GM21515 (cell line): ENCODE measurements around the gene RBFOX2.
"Not testable (repeated sequence)": the region's sequence is repeated elsewhere in the genome, so short reads cannot be mapped to it uniquely, and the experiment has no call there.

ENCODE experiments used
- ATAC-seq: cut with Tn5 transposase; IDR thresholded peaks from one replicate; pipeline ENCODE4 v1.9.1; 2021; ENCODE audit not compliant: unreplicated experiment

Gene RBFOX2

GRCh38 chr22:36044517-36044916 lies 15.9 kb upstream of the RBFOX2 start:
- not testable (repeated sequence) for ATAC-seq

GRCh38 chr22:36042240-36042639 lies 13.6 kb upstream of the RBFOX2 start:
- no peak for ATAC-seq

GRCh38 chr22:36039125-36039524 lies 10.5 kb upstream of the RBFOX2 start:
- no peak for ATAC-seq

GRCh38 chr22:36037102-36037758 lies 8.6 kb upstream of the RBFOX2 start:
- ATAC-seq = no peak

- no peak for ATAC-seq
Measured at GRCh38 chr22:36036167-36036624, 7.6 kb upstream of the RBFOX2 start.

- ATAC-seq = no peak
Measured at GRCh38 chr22:36032611-36033010, 4.0 kb upstream of the RBFOX2 start.

GRCh38 chr22:36029406-36029755 lies 757 bp upstream of the RBFOX2 start:
- ATAC-seq = no peak

- ATAC-seq = no peak
Measured at GRCh38 chr22:36027935-36028645, 534 bp downstream of the RBFOX2 start.

DNA sequence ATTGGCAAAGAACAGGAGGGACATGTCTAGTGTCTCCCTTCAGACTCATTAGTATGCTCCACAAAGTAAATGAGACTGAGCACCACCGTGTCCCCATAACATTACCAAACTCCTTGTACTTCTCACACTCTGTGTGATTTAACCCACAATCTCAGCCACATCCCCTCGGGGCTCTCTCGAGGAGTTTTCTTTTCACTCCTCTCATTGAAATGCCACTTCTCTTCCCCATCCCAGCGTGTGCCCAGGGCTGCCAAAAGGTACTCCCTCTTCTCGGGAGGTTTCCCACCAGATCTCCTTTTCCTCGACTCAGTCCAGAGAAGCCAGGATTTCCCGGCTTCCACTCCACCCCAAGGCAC lies 1.1 kb downstream of the RBFOX2 start:
- ATAC-seq = no peak

GRCh38 chr22:36026741-36027140 lies 1.9 kb downstream of the RBFOX2 start:
- no peak for ATAC-seq

- no peak for ATAC-seq
Measured at GRCh38 chr22:36022697-36023096, 5.9 kb downstream of the RBFOX2 start.

GRCh38 chr22:36022162-36022561 lies 6.5 kb downstream of the RBFOX2 start:
- no peak for ATAC-seq

DNA sequence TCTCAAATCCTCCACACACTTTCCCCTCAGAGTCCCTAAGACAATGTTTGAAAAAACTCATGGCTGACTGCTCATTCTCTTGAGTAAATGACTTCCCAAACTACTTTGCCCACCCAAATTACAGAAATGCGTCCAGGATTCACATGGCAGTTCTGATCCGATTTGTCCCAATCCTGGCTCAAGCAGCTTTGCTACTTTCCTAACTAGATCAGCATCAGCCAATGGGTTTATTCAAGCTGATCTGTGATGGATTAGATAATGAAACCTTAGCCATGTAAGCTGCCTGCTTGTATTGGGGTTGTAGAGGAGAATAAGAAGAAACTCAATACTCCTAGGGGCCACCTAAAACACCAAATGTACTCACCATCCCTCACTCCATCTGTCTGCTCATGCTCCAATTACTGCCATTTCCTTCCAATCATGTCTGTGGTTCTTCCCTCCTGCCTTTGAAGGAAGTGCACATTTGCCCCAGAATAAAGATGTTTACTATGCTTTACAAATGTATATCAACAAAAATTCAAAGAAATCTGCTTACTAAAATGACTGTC lies 6.9 kb downstream of the RBFOX2 start:
- no peak for ATAC-seq

- not testable (repeated sequence) for ATAC-seq
Measured at GRCh38 chr22:36020865-36021264, 7.8 kb downstream of the RBFOX2 start.

DNA sequence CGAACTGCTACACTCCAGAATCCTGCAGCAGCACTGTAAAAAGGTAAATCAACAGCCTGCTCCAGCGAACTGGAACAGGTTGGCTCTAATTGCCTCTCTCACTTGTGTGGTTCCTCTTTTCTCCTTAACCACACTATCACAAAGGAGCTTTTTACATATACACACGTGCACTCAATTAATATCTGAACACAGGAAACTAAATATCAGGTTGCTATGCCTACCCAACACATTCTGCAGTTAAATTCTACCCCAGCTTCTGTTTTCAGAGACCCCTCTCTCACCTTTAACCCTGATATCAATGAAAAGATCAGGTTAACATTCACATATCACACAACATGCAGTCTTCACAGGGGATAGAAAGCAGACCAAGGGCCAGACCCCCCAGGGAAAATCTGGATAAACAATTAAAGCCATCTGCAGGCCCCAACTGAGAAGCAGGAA lies 11.0 kb downstream of the RBFOX2 start:
- no peak for ATAC-seq

DNA sequence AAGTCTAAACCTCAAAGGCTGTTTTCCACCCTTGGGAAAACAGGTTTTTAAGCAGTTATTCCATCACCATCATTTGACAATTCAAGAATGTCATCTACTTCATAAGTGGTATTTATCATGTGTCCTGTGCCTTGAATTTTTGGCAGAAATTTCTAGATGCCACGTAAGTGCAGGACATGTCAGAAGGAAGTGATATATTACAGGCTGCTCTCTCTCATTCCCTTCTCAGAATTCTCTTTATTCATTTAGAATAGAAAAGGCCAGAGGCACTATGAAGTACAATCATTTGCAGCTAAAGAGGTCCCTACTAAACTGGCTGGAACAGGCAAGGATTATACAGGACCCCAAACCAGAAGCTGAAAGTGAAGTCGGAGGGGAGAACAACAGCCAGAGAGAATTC lies 11.9 kb downstream of the RBFOX2 start:
- ATAC-seq = no peak

DNA sequence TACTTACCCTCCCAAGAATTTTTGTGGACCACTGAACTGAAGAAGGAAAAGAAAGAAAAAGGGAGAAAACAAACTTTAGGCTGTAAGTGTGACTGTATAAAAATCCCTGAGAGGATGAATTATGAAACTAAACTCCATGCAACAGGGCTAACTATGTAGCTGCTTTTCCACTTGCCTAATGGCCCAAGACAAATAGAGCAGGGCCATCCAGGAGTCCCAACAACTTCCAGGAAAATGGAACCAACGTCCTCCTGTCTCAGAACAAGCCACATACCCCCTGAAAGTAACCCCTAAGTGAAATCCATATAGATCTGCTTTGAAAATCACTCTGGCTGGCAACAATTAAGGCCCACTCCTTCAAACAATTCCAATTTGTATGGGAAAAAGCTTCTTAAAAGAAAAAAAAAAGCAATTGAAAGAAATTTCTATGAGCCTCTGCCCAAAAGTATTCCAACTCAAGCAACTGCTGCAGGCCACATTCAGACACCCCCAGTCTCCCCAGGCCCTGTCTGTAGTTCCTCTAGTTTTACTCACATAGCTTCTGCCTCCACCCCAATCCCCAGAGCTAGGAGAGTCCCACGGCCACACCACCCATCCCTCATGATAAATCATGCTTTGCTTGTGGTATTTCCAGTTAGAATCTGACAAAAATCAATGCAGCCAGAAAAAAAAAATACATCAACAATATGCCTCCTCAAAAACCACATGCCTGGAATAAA lies 12.7 kb downstream of the RBFOX2 start:
- ATAC-seq = no peak

GRCh38 chr22:36015155-36015810 lies 13.3 kb downstream of the RBFOX2 start:
- ATAC-seq = no peak

DNA sequence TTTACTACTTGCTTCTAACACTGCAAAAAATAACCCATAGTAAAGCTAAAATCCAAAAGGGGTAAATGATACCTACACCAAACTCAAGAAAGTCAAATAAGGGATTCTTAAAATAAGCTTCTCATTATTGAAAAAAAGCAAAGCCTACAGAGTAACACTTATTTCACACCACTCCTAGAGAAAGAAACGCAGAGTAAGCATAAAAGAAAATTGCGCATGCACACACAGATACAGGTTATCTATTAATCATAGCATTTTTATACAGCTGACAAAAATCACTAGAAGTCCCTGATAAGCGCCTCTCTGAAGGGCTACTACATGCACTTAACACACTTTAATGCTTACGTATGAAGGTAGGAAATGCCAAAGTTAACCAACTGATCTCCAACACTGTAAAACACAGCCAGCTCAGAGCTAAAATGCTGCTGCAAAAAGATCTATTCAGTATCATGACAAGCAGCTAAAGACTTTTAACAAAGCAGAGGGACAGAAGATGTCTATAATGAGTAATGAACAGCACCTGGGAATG lies 14.0 kb downstream of the RBFOX2 start:
- no peak for ATAC-seq

DNA sequence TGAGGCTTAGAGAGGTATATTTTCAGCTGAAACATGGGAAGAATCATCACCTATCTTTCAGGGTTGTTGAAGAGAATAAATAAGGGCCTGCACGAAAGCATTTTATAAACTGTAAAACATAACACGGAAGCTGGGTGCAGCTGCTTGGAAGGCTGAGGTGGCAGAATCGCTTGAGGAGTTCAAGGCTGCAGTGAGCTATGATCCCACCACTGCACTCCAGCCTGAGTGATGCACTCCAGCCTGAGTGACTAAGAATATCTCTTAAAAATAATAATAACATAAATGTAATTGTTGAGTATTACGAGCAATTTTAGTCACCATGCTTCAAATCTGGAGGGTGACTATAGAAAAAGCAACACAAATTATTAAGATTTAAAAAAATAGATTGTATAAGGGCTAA lies 16.3 kb downstream of the RBFOX2 start:
- no peak for ATAC-seq

DNA sequence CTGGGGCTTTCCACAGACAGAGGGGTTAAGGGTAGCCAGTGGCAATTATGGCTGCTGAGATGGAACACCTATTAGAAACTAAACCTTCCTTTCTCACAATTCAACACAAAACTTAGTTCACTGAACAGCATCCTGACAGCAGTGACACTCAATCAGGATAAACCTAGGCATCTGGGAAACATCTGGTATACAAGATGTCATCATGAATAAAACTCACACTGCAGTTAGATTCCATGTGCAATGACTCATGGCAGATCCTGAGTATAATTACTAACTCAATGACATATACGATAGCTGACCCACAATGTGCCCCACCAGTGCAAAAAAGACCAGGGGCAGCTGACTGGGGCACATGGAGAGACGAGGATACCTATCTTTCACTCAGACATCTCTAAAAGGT lies 17.7 kb downstream of the RBFOX2 start:
- no peak for ATAC-seq
